ENCODE data around the gene CEMIP.

The CEMIP gene

GRCh38 chr15:80796407-80796806 is 17.2 kb downstream of the CEMIP start:
- Histone ChIP-seq H3K27ac (ENCODE audit: insufficient read depth, low read length, poor library complexity, severe bottlenecking) (no peak overlapping the region), H3K4me1 (ENCODE audit: control insufficient read depth, insufficient read depth, low read length, poor library complexity, severe bottlenecking) (no peaks in the 10 kb centered on the region), H3K4me3 (ENCODE audit: insufficient read depth, low read depth, low read length, poor library complexity, severe bottlenecking) (no peak overlapping the region), H3K9me3 (ENCODE audit: control insufficient read depth, low read length) (no peaks in the 10 kb centered on the region), H3K27me3 (replicated peaks; ENCODE audit: control insufficient read depth, insufficient read depth, low read length, poor library complexity, severe bottlenecking) (no peaks in the 10 kb centered on the region), H3K36me3 (ENCODE audit: control insufficient read depth, insufficient read depth, low read length) (no peaks in the 10 kb centered on the region)
- no peak for DNase-seq

DNA sequence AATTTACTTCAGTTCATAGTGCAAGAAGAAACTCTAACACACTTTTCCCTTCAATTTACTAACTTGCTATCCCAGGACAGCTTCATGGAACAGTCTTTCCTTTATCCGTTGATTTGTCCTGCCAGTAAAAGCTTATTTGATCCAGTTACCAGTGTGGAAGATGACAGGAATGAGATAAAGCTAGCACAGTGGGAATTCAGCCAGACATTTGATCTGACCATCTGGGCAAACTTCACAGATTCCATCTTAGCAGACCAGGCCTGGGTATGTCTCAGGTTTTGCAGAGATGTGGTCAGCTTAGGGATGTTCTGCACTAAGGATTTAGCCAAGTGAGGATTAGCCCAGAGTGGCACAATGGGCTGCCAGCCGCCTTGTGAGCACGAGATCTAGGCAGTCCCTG is 19.7 kb downstream of the CEMIP start:
- H3K36me3 ChIP-seq (ENCODE audit: control insufficient read depth, insufficient read depth, low read length) = no peaks in the 10 kb centered on the region
- H3K9me3 ChIP-seq (ENCODE audit: control insufficient read depth, low read length) = no peaks in the 10 kb centered on the region
- H3K4me1 ChIP-seq (ENCODE audit: control insufficient read depth, insufficient read depth, low read length, poor library complexity, severe bottlenecking) = no peaks in the 10 kb centered on the region
- no peak for DNase-seq
- H3K27ac ChIP-seq (ENCODE audit: insufficient read depth, low read length, poor library complexity, severe bottlenecking) = no peak overlapping the region
- H3K4me3 ChIP-seq (ENCODE audit: insufficient read depth, low read depth, low read length, poor library complexity, severe bottlenecking) = no peak overlapping the region
- H3K27me3 ChIP-seq (replicated peaks; ENCODE audit: control insufficient read depth, insufficient read depth, low read length, poor library complexity, severe bottlenecking) = no peaks in the 10 kb centered on the region

DNA sequence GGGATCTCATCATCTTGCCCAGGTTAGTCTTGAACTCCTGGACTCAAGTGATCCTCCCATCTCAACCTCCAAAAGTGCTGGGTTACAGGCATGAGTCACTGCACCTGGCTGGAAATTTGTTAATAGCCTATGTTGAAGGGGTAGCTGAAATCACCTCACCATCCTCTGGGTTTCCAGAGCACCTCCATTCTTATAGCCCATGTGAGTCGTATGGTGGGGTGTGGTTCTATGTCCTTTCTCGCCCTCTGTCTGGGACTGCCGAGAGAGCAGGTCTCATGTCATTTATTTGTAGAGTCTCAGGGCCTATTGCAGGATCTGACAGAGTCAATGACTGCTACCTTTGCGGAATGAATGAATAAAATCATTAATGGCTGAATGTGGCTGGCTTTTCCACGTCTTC is 20.9 kb downstream of the CEMIP start:
- Histone ChIP-seq H3K27me3 (replicated peaks; ENCODE audit: control insufficient read depth, insufficient read depth, low read length, poor library complexity, severe bottlenecking) (no peaks in the 10 kb centered on the region), H3K9me3 (ENCODE audit: control insufficient read depth, low read length) (no peaks in the 10 kb centered on the region), H3K27ac (ENCODE audit: insufficient read depth, low read length, poor library complexity, severe bottlenecking) (no peak overlapping the region), H3K4me3 (ENCODE audit: insufficient read depth, low read depth, low read length, poor library complexity, severe bottlenecking) (no peak overlapping the region), H3K36me3 (ENCODE audit: control insufficient read depth, insufficient read depth, low read length) (no peaks in the 10 kb centered on the region), H3K4me1 (ENCODE audit: control insufficient read depth, insufficient read depth, low read length, poor library complexity, severe bottlenecking) (peaks cover 5% of the 10 kb centered on the region)
- no peak for DNase-seq

- no peak for DNase-seq
- Histone ChIP-seq H3K36me3 (ENCODE audit: control insufficient read depth, insufficient read depth, low read length) (no peaks in the 10 kb centered on the region), H3K27me3 (replicated peaks; ENCODE audit: control insufficient read depth, insufficient read depth, low read length, poor library complexity, severe bottlenecking) (no peaks in the 10 kb centered on the region), H3K9me3 (ENCODE audit: control insufficient read depth, low read length) (no peaks in the 10 kb centered on the region), H3K4me3 (ENCODE audit: insufficient read depth, low read depth, low read length, poor library complexity, severe bottlenecking) (no peak overlapping the region), H3K4me1 (ENCODE audit: control insufficient read depth, insufficient read depth, low read length, poor library complexity, severe bottlenecking) (peaks cover 5% of the 10 kb centered on the region), H3K27ac (ENCODE audit: insufficient read depth, low read length, poor library complexity, severe bottlenecking) (no peak overlapping the region)
Observed at GRCh38 chr15:80801891-80802680, 22.9 kb downstream of the CEMIP start.

DNA sequence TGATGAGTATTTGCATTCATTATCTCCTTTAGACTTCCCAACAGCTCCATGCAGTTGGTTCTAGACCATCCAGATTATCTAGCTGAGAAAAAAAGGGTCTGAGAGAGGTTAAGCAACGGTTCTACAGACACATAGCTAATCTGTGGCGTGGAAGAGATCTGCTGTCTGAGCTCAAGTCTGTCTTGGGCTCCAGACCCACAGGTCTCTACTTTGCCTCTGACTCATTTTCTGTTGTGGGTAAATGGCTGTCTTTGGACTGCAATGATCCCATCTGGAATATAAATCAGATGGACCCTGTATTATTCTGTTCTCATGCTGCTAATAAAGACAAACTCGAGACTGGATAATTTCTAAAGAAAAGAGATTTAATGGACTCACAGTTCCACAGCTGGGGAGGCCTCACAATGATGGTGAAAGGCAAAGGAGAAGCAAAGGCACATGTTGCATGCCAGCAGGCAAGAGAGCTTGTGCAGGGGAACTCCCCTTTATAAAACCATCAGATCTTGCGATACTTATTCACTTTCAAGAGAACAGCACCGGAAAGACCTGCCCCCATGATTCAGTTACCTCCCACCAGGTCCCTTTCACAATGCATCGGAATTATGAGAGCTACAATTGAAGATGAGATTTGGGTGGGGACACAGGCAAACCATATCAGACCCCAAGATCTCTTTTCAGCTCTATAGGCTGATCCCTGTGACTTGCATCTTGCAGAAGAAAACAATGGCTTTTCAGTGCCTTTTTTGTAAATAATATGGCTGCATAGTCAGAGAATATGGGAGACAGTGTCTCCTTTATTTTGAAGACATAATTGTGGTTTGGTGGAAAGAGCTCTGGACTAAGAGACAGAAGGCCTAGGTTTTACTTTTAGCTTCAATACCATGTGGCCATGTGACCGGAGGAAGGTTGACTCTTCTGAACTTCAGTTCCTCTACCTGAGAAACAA is 24.7 kb downstream of the CEMIP start:
- DNase-seq = no peak
- Histone ChIP-seq H3K9me3 (ENCODE audit: control insufficient read depth, low read length) (no peaks in the 10 kb centered on the region), H3K36me3 (ENCODE audit: control insufficient read depth, insufficient read depth, low read length) (no peaks in the 10 kb centered on the region), H3K4me1 (ENCODE audit: control insufficient read depth, insufficient read depth, low read length, poor library complexity, severe bottlenecking) (peaks cover 5% of the 10 kb centered on the region), H3K27me3 (replicated peaks; ENCODE audit: control insufficient read depth, insufficient read depth, low read length, poor library complexity, severe bottlenecking) (no peaks in the 10 kb centered on the region), H3K4me3 (ENCODE audit: insufficient read depth, low read depth, low read length, poor library complexity, severe bottlenecking) (no peak overlapping the region), H3K27ac (ENCODE audit: insufficient read depth, low read length, poor library complexity, severe bottlenecking) (no peak overlapping the region)

GRCh38 chr15:80804970-80805495 is 25.9 kb downstream of the CEMIP start:
- Histone ChIP-seq H3K27ac (ENCODE audit: insufficient read depth, low read length, poor library complexity, severe bottlenecking) (no peak overlapping the region), H3K9me3 (ENCODE audit: control insufficient read depth, low read length) (no peaks in the 10 kb centered on the region), H3K36me3 (ENCODE audit: control insufficient read depth, insufficient read depth, low read length) (no peaks in the 10 kb centered on the region), H3K27me3 (replicated peaks; ENCODE audit: control insufficient read depth, insufficient read depth, low read length, poor library complexity, severe bottlenecking) (no peaks in the 10 kb centered on the region), H3K4me1 (ENCODE audit: control insufficient read depth, insufficient read depth, low read length, poor library complexity, severe bottlenecking) (peaks cover 5% of the 10 kb centered on the region), H3K4me3 (ENCODE audit: insufficient read depth, low read depth, low read length, poor library complexity, severe bottlenecking) (no peak overlapping the region)
- no peak for DNase-seq

GRCh38 chr15:80811781-80812315 is 32.7 kb downstream of the CEMIP start:
- Histone ChIP-seq H3K9me3 (ENCODE audit: control insufficient read depth, low read length) (no peaks in the 10 kb centered on the region), H3K4me3 (ENCODE audit: insufficient read depth, low read depth, low read length, poor library complexity, severe bottlenecking) (no peak overlapping the region), H3K27me3 (replicated peaks; ENCODE audit: control insufficient read depth, insufficient read depth, low read length, poor library complexity, severe bottlenecking) (no peaks in the 10 kb centered on the region), H3K36me3 (ENCODE audit: control insufficient read depth, insufficient read depth, low read length) (no peaks in the 10 kb centered on the region), H3K4me1 (ENCODE audit: control insufficient read depth, insufficient read depth, low read length, poor library complexity, severe bottlenecking) (no peaks in the 10 kb centered on the region), H3K27ac (ENCODE audit: insufficient read depth, low read length, poor library complexity, severe bottlenecking) (no peak overlapping the region)
- no peak for DNase-seq

DNA sequence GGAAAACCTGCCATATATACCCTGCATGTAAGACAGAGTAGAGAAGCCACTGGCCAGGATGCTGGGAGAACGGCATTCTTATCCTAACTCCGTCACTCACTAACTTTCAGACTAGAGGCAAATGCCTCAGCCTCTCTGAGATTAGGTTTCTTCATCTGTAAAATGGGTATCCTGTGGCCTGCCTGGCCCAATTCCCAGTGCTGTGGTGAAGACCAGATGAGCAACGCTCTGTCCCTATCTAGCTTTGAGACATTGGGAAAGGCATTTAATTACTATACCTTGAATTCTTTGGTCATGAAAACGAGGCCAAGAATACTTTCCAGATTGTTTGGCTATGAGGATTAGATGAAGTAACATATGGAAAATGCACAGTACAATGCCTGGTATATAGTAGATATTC is 35.9 kb downstream of the CEMIP start:
- Histone ChIP-seq H3K27me3 (replicated peaks; ENCODE audit: control insufficient read depth, insufficient read depth, low read length, poor library complexity, severe bottlenecking) (no peaks in the 10 kb centered on the region), H3K27ac (ENCODE audit: insufficient read depth, low read length, poor library complexity, severe bottlenecking) (no peak overlapping the region), H3K4me3 (ENCODE audit: insufficient read depth, low read depth, low read length, poor library complexity, severe bottlenecking) (no peak overlapping the region), H3K36me3 (ENCODE audit: control insufficient read depth, insufficient read depth, low read length) (no peaks in the 10 kb centered on the region), H3K9me3 (ENCODE audit: control insufficient read depth, low read length) (no peaks in the 10 kb centered on the region), H3K4me1 (ENCODE audit: control insufficient read depth, insufficient read depth, low read length, poor library complexity, severe bottlenecking) (no peaks in the 10 kb centered on the region)
- no peak for DNase-seq

DNA sequence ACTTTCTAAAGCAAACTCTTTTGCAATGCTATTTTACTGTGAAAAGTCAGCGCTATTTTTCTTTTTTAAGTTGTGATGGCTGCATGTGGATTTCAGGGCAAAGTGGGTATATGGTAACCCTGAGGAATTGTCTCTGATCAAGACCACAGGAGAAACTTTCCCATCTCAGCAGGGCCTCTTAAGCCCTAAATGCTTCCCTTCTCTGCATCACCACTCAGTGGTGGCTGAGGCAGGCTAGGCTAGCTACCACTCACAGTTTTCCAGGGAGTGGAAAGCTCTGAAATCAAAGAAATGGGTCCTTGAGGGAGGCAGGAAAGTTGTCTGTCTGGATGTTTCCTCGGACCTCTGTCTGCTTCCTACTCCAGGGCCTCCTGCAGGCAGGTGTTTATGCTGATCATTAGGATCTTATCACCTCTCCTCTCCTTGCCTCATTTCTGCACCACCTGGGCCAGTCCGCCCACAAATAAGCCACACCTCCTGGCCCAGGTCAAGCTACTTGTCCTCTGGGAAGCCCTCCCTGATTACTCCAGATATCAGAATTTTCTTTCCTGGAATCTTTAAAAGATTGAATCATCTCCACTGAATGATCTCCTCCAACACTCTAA is 37.0 kb downstream of the CEMIP start:
- Histone ChIP-seq H3K4me3 (ENCODE audit: insufficient read depth, low read depth, low read length, poor library complexity, severe bottlenecking) (no peak overlapping the region), H3K36me3 (ENCODE audit: control insufficient read depth, insufficient read depth, low read length) (no peaks in the 10 kb centered on the region), H3K27me3 (replicated peaks; ENCODE audit: control insufficient read depth, insufficient read depth, low read length, poor library complexity, severe bottlenecking) (no peaks in the 10 kb centered on the region), H3K27ac (ENCODE audit: insufficient read depth, low read length, poor library complexity, severe bottlenecking) (no peak overlapping the region), H3K4me1 (ENCODE audit: control insufficient read depth, insufficient read depth, low read length, poor library complexity, severe bottlenecking) (no peaks in the 10 kb centered on the region), H3K9me3 (ENCODE audit: control insufficient read depth, low read length) (no peaks in the 10 kb centered on the region)
- DNase-seq = no peak

Measured in effector memory CD4-positive, alpha-beta T cell (primary cell).